Fibroblast of the conjunctiva (primary cell): ENCODE results near the gene ACTN2.

Source experiments
- DNase-seq: peaks from one replicate; pipeline ENCODE4 v3.0.0-alpha.2; 2010; ENCODE audit warnings: low read depth

Gene ACTN2

GRCh38 chr1:236774926-236775325 lies 88.6 kb downstream of the ACTN2 start:
- no peak for DNase-seq

GRCh38 chr1:236779312-236779711 lies 93.0 kb downstream of the ACTN2 start:
- DNase-seq: no peak

- DNase-seq: no peak
These were observed 99.2 kb downstream of the ACTN2 start for GRCh38 chr1:236785477-236785876.

- DNase-seq: no peak
These were observed 100.2 kb downstream of the ACTN2 start for GRCh38 chr1:236786453-236786852.

- DNase-seq: no peak
These were observed 108.3 kb downstream of the ACTN2 start for GRCh38 chr1:236794585-236795034.

GRCh38 chr1:236795035-236795756 lies 108.9 kb downstream of the ACTN2 start, which contains the start of gene MTR:
Gene MTR, plus strand, starts transcription at chr1:236795292. Its CDS starts 412 bp downstream, at chr1:236795704.
- DNase-seq: peak; percentile 96

- DNase-seq: no peak
These were observed 109.7 kb downstream of the ACTN2 start for GRCh38 chr1:236795757-236796667.

- no peak for DNase-seq
These were observed 112.7 kb downstream of the ACTN2 start for GRCh38 chr1:236799001-236799400.

- no peak for DNase-seq
These were observed 113.8 kb downstream of the ACTN2 start for GRCh38 chr1:236800002-236800620.

GRCh38 chr1:236800623-236801022 lies 114.3 kb downstream of the ACTN2 start:
- no peak for DNase-seq

GRCh38 chr1:236802264-236802663 lies 116.0 kb downstream of the ACTN2 start:
- no peak for DNase-seq

GRCh38 chr1:236806634-236807033 lies 120.3 kb downstream of the ACTN2 start:
- no peak for DNase-seq

GRCh38 chr1:236808005-236808404 lies 121.7 kb downstream of the ACTN2 start:
- DNase-seq: no peak

GRCh38 chr1:236808564-236809130 lies 122.3 kb downstream of the ACTN2 start:
- no peak for DNase-seq

GRCh38 chr1:236809148-236809547 lies 122.8 kb downstream of the ACTN2 start:
- DNase-seq: no peak

- DNase-seq: no peak
These were observed 123.7 kb downstream of the ACTN2 start for GRCh38 chr1:236810018-236810417.

- DNase-seq: no peak
These were observed 126.2 kb downstream of the ACTN2 start for GRCh38 chr1:236812334-236813030.
